Naive thymus-derived CD4-positive, alpha-beta T cell (primary cell): ENCODE results near the gene ITPR2. TPM values are rescaled to one million over a fixed set of nuclear protein-coding genes. Genes with fewer than 3 reads are reported as not detected.

ENCODE experiments used
- ATAC-seq: fragments of 150-1000 bp; cut with Tn5 transposase; 2 replicates; pipeline ENCODE4 v1.10.0; 2021; ENCODE audit warnings: mild to moderate bottlenecking, moderate library complexity
- CTCF ChIA-PET: fragments of 350-600 bp; sonication (Branson Sonifier 250); formaldehyde crosslinking; loops from one replicate; lab custom pipeline; 2021; ENCODE audit warnings: antibody characterized with exemption; lab: Charles Lee
- POLR2A ChIA-PET: fragments of 350-600 bp; sonication (Branson Sonifier 250); formaldehyde crosslinking; loops from one replicate; lab custom pipeline; 2021; ENCODE audit warnings: antibody characterized with exemption, inconsistent platforms; lab: Charles Lee
- DNase-seq, 9 donors: peaks; one replicate each; pipeline versions ENCODE4 v3.0.0 to v3.0.0-alpha.2; 2020 to 2022; ENCODE audit warnings: mixed read lengths in 1 of 9
- H3K27ac ChIP-seq: one replicate; pipeline ENCODE4 v1.7.0; 2013; ENCODE audit warnings: mild to moderate bottlenecking, low read depth, low read length, moderate library complexity
- H3K27me3 ChIP-seq, 2 donors: one replicate each; pipeline ENCODE4 v1.7.0; 2013; ENCODE audit warnings: low read length in 2 of 2, mild to moderate bottlenecking in 2 of 2, moderate library complexity in 2 of 2; ENCODE audit not compliant: control insufficient read depth in 2 of 2, insufficient read depth in 2 of 2
- H3K36me3 ChIP-seq, 3 experiments: 1 replicate in 2 of 3; 2 replicates in 1 of 3; pipeline ENCODE4 v1.7.0; 2013; ENCODE audit warnings: low read length in 3 of 3, mild to moderate bottlenecking in 3 of 3, moderate library complexity in 1 of 3; ENCODE audit not compliant: insufficient read depth in 3 of 3, control insufficient read depth in 2 of 3
- H3K4me1 ChIP-seq, 2 donors: one replicate each; pipeline ENCODE4 v1.7.0; 2013; ENCODE audit warnings: low read length in 2 of 2, mild to moderate bottlenecking in 2 of 2, moderate library complexity in 1 of 2; ENCODE audit not compliant: control insufficient read depth in 2 of 2, insufficient read depth in 2 of 2
- H3K4me3 ChIP-seq: 2 replicates; pipeline ENCODE4 v1.7.0; 2013; ENCODE audit warnings: mild to moderate bottlenecking, low read length
- H3K9me3 ChIP-seq, 3 experiments: 1 replicate in 2 of 3; 2 replicates in 1 of 3; pipeline ENCODE4 v1.7.0; 2013; ENCODE audit warnings: low read length in 3 of 3; ENCODE audit not compliant: control insufficient read depth in 2 of 3
- H3K27ac Mint-ChIP-seq, 9 donors: one replicate each; pipeline ENCODE4 v1.8.0; 2020 to 2022; ENCODE audit warnings: mixed read lengths in 9 of 9, mild to moderate bottlenecking in 8 of 9, moderate library complexity in 5 of 9, inconsistent platforms in 2 of 9
- H3K27me3 Mint-ChIP-seq, 5 donors: one replicate each; pipeline ENCODE4 v1.8.0; 2021 to 2022; ENCODE audit warnings: mixed read lengths in 5 of 5, mild to moderate bottlenecking in 1 of 5
- H3K36me3 Mint-ChIP-seq, 5 donors: one replicate each; pipeline ENCODE4 v1.8.0; 2020 to 2022; ENCODE audit warnings: mixed read lengths in 5 of 5, mild to moderate bottlenecking in 3 of 5, inconsistent platforms in 1 of 5
- H3K4me1 Mint-ChIP-seq, 7 donors: one replicate each; pipeline ENCODE4 v1.8.0; 2020 to 2022; ENCODE audit warnings: mixed read lengths in 7 of 7, mild to moderate bottlenecking in 3 of 7, inconsistent platforms in 1 of 7
- H3K4me3 Mint-ChIP-seq, 10 donors: one replicate each; pipeline ENCODE4 v1.8.0; 2020 to 2022; ENCODE audit warnings: mild to moderate bottlenecking in 10 of 10, mixed read lengths in 10 of 10, moderate library complexity in 6 of 10, inconsistent platforms in 2 of 10
- H3K9me3 Mint-ChIP-seq, 11 donors: one replicate each; pipeline ENCODE4 v1.8.0; 2020 to 2022; ENCODE audit warnings: mixed read lengths in 11 of 11, mild to moderate bottlenecking in 4 of 11, inconsistent platforms in 1 of 11, moderate library complexity in 1 of 11
- intact Hi-C, 2 donors: fragments of 100-400 bp; cut with micrococcal nuclease; formaldehyde crosslinking; loops; one replicate each; pipeline ENCODE4 v1.15.1; 2023
- polyA plus RNA-seq, 2 donors: library from polyadenylated mRNA; unstranded; fragments of 300-500 nt; fragmentation: Illumina TruSeq; gene quantifications; one replicate each; pipeline ENCODE4 v1.2.3, GENCODE V29; 2021
- total RNA-seq, 6 experiments: library from RNA in 5 of 6; stranded (reverse) in 5 of 6; gene quantifications; 1 replicate in 5 of 6; 2 replicates in 1 of 6; pipeline ENCODE4 v1.2.3 and lab custom pipeline; 2021 to 2026

The ITPR2 gene
- total and polyA plus RNA-seq, 7 experiments from 2014 or later: 11.3 to 71.5 (median 51.4) TPM

- Histone ChIP-seq H3K4me3 (no peak overlapping the region), H3K4me1 (peaks cover 4% of the 10 kb centered on the region in 2 donors), H3K27me3 (no peaks in the 10 kb centered on the region), H3K27ac (no peak overlapping the region), H3K9me3 (no peaks in the 10 kb centered on the region), H3K36me3 (peaks cover 0 to 12% (median 0%) of the 10 kb centered on the region in 3 experiments)
- Mint-ChIP-seq H3K27me3 (no peaks in the 10 kb centered on the region), H3K4me3 (no peak overlapping the region), H3K27ac (no peak overlapping the region), H3K9me3 (peaks cover 0 to 5% (median 0%) of the 10 kb centered on the region in 11 donors), H3K36me3 (peaks cover 15 to 59% (median 45%) of the 10 kb centered on the region in 5 donors), H3K4me1 (peaks cover 6 to 22% (median 20%) of the 10 kb centered on the region in 7 donors)
- ATAC-seq (no peak), DNase-seq (no peak)
- ChIA-PET POLR2A (no interaction called here), CTCF (no interaction called here)
- intact Hi-C loops: no loop called here
Measured at GRCh38 chr12:26573225-26573909, 259.6 kb downstream of the ITPR2 start.

- Histone ChIP-seq H3K4me3 (no peak overlapping the region), H3K36me3 (peaks cover 0 to 12% (median 0%) of the 10 kb centered on the region in 3 experiments), H3K27ac (no peak overlapping the region), H3K9me3 (no peaks in the 10 kb centered on the region), H3K27me3 (no peaks in the 10 kb centered on the region), H3K4me1 (peaks cover 4% of the 10 kb centered on the region in 2 donors)
- no peak for ATAC-seq
- intact Hi-C loops: no loop called here
- POLR2A ChIA-PET: no interaction called here
- CTCF ChIA-PET: no interaction called here
- H3K36me3 Mint-ChIP-seq: peaks cover 12 to 56% (median 39%) of the 10 kb centered on the region in 5 donors
- no peak overlapping the region for H3K4me3 Mint-ChIP-seq
- H3K27me3 Mint-ChIP-seq: no peaks in the 10 kb centered on the region
- H3K9me3 Mint-ChIP-seq: peaks cover 0 to 1% (median 0%) of the 10 kb centered on the region in 11 donors
- no peak for DNase-seq
- H3K4me1 Mint-ChIP-seq: peaks cover 6 to 15% (median 14%) of the 10 kb centered on the region in 7 donors
- peak overlapping the region in 2 of 9 donors; percentile 28 to 48 for H3K27ac Mint-ChIP-seq
Measured at GRCh38 chr12:26572137-26572536, 260.9 kb downstream of the ITPR2 start.

GRCh38 chr12:26571560-26571959 is 261.4 kb downstream of the ITPR2 start:
- Histone ChIP-seq H3K27me3 (no peaks in the 10 kb centered on the region), H3K36me3 (peaks cover 0 to 6% (median 0%) of the 10 kb centered on the region in 3 experiments), H3K27ac (no peak overlapping the region), H3K4me1 (peaks cover 2 to 3% of the 10 kb centered on the region in 2 donors), H3K4me3 (no peak overlapping the region), H3K9me3 (no peaks in the 10 kb centered on the region)
- H3K9me3 Mint-ChIP-seq: peaks cover 0 to 1% (median 0%) of the 10 kb centered on the region in 11 donors
- POLR2A ChIA-PET: no interaction called here
- CTCF ChIA-PET: no interaction called here
- no peaks in the 10 kb centered on the region for H3K27me3 Mint-ChIP-seq
- H3K4me1 Mint-ChIP-seq: peaks cover 5 to 12% (median 9%) of the 10 kb centered on the region in 7 donors
- DNase-seq (no peak), ATAC-seq (no peak)
- H3K4me3 Mint-ChIP-seq: no peak overlapping the region
- intact Hi-C loops: no loop called here
- no peak overlapping the region for H3K27ac Mint-ChIP-seq
- H3K36me3 Mint-ChIP-seq: peaks cover 12 to 52% (median 34%) of the 10 kb centered on the region in 5 donors

- ATAC-seq (no peak), DNase-seq (no peak)
- Histone ChIP-seq H3K4me3 (no peak overlapping the region), H3K36me3 (peaks cover 0 to 11% (median 0%) of the 10 kb centered on the region in 3 experiments), H3K27ac (no peak overlapping the region), H3K9me3 (no peaks in the 10 kb centered on the region), H3K4me1 (no peaks in the 10 kb centered on the region), H3K27me3 (no peaks in the 10 kb centered on the region)
- no peak overlapping the region for H3K27ac Mint-ChIP-seq
- peaks cover 0 to 4% (median 0%) of the 10 kb centered on the region in 11 donors for H3K9me3 Mint-ChIP-seq
- ChIA-PET POLR2A (no interaction called here), CTCF (no interaction called here)
- H3K4me1 Mint-ChIP-seq: peaks cover 0 to 13% (median 0%) of the 10 kb centered on the region in 7 donors
- H3K4me3 Mint-ChIP-seq: no peak overlapping the region
- peaks cover 4 to 51% (median 36%) of the 10 kb centered on the region in 5 donors for H3K36me3 Mint-ChIP-seq
- H3K27me3 Mint-ChIP-seq: no peaks in the 10 kb centered on the region
- intact Hi-C loops: no loop called here
Measured at GRCh38 chr12:26567126-26567525, 265.9 kb downstream of the ITPR2 start.

GRCh38 chr12:26566675-26567074 is 266.3 kb downstream of the ITPR2 start:
- Mint-ChIP-seq H3K27ac (no peak overlapping the region), H3K9me3 (peaks cover 0 to 4% (median 0%) of the 10 kb centered on the region in 11 donors), H3K4me1 (peaks cover 0 to 13% (median 0%) of the 10 kb centered on the region in 7 donors), H3K36me3 (peaks cover 7 to 56% (median 40%) of the 10 kb centered on the region in 5 donors), H3K4me3 (no peak overlapping the region), H3K27me3 (no peaks in the 10 kb centered on the region)
- ChIA-PET POLR2A (no interaction called here), CTCF (no interaction called here)
- Histone ChIP-seq H3K27me3 (no peaks in the 10 kb centered on the region), H3K9me3 (no peaks in the 10 kb centered on the region), H3K4me3 (no peak overlapping the region), H3K36me3 (peaks cover 0 to 11% (median 0%) of the 10 kb centered on the region in 3 experiments), H3K4me1 (no peaks in the 10 kb centered on the region), H3K27ac (no peak overlapping the region)
- ATAC-seq (no peak), DNase-seq (no peak)
- intact Hi-C loops: no loop called here

- Mint-ChIP-seq H3K27ac (peak overlapping the region in 1 of 9 donors; percentile 72), H3K4me1 (peaks cover 0 to 13% (median 0%) of the 10 kb centered on the region in 7 donors), H3K27me3 (no peaks in the 10 kb centered on the region), H3K9me3 (peaks cover 0 to 4% (median 0%) of the 10 kb centered on the region in 11 donors), H3K4me3 (no peak overlapping the region), H3K36me3 (peaks cover 7 to 53% (median 41%) of the 10 kb centered on the region in 5 donors)
- Histone ChIP-seq H3K27me3 (no peaks in the 10 kb centered on the region), H3K4me1 (no peaks in the 10 kb centered on the region), H3K4me3 (no peak overlapping the region), H3K36me3 (peaks cover 0 to 8% (median 0%) of the 10 kb centered on the region in 3 experiments), H3K27ac (no peak overlapping the region), H3K9me3 (no peaks in the 10 kb centered on the region)
- ChIA-PET POLR2A (no interaction called here), CTCF (no interaction called here)
- intact Hi-C loops: no loop called here
- DNase-seq (no peak), ATAC-seq (no peak)
Measured at GRCh38 chr12:26566186-26566585, 266.8 kb downstream of the ITPR2 start.
